GM19239 (cell line): ENCODE measurements around the gene MSANTD7.
A peak's percentile ranks its signal among the peaks of the same experiment; 100 is the strongest.
"Not testable (repeated sequence)": the region's sequence is repeated elsewhere in the genome, so short reads cannot be mapped to it uniquely, and the experiment has no call there.

Source experiments
- DNase-seq: peaks from one replicate; pipeline ENCODE4 v3.0.0; 2011; ENCODE audit warnings: low spot score; ENCODE audit not compliant: insufficient read length
- FAIRE-seq: peaks from 2 replicates; lab custom pipeline; 2011; peaks lifted over from hg19 to GRCh38; lab: Jason Lieb, UNC

The MSANTD7 gene

GRCh38 chr10:14836208-14836607 is 1.9 kb upstream of the MSANTD7 start:
- no peak for FAIRE-seq
- DNase-seq, result no peak

- DNase-seq (no peak), FAIRE-seq (peak; percentile 49)
Observed at GRCh38 chr10:14837003-14837756, 926 bp upstream of the MSANTD7 start.

DNA sequence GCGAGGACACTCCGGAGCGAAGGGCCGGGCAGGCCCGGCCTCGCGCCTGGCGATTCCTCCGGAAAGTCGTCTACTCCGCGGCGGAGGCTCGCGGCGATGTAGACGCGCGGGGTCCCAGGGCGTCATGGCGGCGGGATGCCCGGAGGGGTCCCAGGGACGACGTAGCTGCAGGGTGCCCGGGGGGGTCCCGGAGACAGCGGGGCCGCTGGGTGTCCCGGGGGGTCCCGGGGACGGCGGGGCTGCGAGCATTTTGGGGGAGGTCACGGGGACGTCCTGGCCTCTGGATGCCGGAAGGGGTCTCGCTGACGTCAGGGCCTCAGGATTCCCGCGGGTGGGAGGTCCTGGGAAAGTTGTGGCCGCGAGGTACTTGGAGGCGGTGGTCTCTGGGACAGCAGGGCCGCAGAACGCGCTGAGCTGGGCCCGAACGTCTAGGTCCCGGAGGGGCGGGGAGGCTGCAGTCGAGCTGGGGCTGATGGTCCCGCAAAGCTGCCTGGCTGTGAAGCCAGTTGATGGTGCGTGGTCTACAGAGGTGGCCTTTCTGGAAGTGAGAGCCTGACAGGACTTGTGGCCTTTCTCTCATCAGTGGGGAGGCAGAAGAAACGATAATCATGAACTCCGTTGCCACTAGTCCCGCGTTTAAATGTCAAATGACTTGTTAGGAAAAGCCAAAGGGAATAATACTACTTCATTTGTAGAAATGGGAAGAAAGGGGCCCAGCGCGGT is 637 bp downstream of the MSANTD7 start:
- DNase-seq (peak; percentile 8), FAIRE-seq (no peak)

GRCh38 chr10:14839305-14839695 is 1.2 kb downstream of the MSANTD7 start:
- FAIRE-seq, result peak; percentile 11

GRCh38 chr10:14840178-14840577 is 2.1 kb downstream of the MSANTD7 start:
- FAIRE-seq (no peak), DNase-seq (no peak)

More at GRCh38 chr10:14839305-14839695, 1.2 kb downstream of the MSANTD7 start:
- no peak for DNase-seq

- DNase-seq (no peak), FAIRE-seq (no peak)
Observed at GRCh38 chr10:14843327-14843988, 5.4 kb downstream of the MSANTD7 start.

DNA sequence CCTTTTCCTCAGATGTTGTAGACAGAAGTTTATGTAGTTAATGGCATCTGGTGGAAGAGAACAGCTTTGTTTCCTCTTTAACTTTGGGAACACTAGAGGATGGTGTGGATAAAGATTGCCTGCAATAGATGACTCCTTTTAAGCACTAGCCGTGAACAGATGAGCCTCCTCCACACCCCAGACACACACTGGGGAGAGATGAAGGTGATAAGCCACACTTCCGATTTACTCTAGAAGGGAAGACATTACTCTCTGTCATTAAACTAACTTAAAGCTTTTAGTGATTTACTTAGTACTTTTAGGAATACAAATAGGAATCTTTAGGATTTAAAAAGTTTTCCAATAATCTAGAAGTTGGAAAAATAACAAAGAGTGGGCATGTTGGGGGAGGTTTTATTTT is 6.8 kb downstream of the MSANTD7 start:
- FAIRE-seq, result no peak
- DNase-seq, result no peak

- DNase-seq (no peak), FAIRE-seq (no peak)
Observed at GRCh38 chr10:14852236-14852635, 14.1 kb downstream of the MSANTD7 start.

DNA sequence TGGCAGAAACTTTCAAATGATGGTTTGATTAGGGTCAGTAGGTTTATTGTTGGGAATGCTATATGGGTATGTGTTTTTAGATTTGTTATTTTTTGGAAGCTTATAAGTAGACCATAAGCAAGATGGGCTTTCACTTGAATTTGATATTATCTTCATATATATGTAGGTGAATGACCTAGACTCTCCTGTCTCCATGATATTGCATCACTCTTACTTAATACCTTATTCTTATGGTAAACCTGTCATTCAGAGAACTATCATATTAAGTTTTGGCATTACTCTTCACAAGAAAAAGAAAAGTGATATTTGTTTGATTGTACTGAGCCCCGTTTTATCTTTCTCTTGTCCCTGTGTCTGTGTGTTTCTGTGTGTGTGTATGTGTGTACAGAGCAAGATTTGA is 17.3 kb downstream of the MSANTD7 start:
- FAIRE-seq (no peak), DNase-seq (no peak)

DNA sequence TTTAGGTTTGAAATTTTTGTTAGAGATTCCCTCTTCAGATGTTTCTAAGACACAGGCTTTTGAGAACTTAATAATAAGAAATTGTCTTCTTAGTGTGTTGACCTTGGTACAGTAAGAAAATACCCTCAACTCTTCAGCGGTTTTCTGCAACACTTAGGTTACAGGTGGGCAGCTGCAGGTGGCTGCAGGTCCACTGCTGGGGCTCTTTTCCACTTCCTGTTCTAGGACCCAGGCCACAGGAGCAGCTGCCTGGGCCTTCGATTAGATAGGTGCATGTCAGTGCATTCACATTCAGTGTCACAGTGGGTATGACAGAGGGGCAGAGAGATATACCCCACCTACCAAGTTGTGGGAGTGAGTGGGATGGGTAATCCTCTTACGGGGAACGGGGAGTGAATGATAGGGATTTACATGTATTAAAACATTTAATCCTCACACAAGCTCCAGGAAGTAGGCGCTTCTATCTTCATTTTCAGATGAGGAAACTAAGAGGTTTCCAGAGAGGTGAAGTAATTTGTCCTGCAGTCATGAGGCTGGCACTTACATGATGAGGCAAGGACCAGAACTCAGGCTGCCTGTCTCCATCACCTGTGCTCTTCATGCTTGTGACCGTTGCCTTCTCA is 20.3 kb downstream of the MSANTD7 start:
- DNase-seq, result no peak

GRCh38 chr10:14859043-14859442 is 20.9 kb downstream of the MSANTD7 start:
- DNase-seq (no peak), FAIRE-seq (no peak)

More for the DNA sequence above, 20.3 kb downstream of the MSANTD7 start:
- FAIRE-seq, result no peak

DNA sequence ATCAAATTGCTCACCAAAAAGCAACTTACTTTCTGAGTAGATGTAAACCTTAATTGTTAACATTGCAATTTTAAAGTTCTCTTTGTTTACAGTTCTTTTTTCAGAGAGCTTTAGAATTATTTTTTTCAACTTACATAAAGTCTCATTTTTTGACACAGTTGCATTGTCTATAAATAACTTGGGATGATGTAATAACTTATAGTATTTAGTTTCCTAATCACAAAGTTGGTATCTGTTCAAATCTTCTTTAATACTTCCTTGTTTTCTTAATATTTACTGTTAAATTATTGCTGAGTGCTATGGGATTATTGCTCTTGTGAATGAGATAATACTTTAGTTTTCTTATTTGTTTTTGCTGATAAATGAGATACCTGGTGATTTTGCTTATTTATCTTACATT is 21.7 kb downstream of the MSANTD7 start:
- no peak for FAIRE-seq
- no peak for DNase-seq

GRCh38 chr10:14860791-14861190 is 22.7 kb downstream of the MSANTD7 start:
- DNase-seq (no peak), FAIRE-seq (no peak)

- not testable (repeated sequence) for FAIRE-seq, DNase-seq
Observed at GRCh38 chr10:14864466-14864865, 26.4 kb downstream of the MSANTD7 start.

DNA sequence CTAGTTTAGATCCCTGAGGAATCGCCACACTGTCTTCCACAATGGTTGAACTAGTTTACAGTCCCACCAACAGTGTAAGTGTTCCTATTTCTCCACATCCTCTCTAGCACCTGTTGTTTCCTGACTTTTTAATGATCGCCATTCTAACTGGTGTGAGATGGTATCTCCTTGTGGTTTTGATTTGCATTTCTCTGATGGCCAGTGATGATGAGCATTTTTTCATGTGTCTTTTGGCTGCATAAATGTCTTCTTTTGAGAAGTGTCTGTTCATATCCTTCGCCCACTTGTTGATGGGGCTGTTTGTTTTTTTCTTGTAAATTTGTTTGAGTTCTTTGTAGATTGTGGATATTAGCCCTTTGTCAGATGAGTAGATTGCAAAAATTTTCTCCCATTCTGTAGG is 26.8 kb downstream of the MSANTD7 start:
- not testable (repeated sequence) for DNase-seq, FAIRE-seq

GRCh38 chr10:14873090-14873760 is 35.1 kb downstream of the MSANTD7 start:
- FAIRE-seq, result no peak

DNA sequence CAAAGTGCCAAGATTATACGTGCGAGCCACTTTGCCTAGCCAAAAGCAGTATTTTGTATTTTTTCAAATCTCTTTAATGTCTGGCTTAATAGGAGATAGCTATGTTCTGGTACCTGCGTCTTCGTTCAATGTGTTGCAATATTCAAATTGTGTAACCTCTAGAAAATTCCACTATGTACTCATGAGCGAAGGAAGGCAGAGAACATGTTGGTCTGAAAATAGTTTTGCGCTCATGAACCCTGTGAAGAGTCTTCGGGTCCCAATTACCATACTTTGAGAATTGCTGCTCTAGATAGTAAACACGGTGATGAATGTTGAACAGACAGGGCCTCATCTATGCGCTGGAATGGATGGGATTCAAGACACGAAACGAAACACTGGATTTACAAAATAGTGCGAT is 37.8 kb downstream of the MSANTD7 start:
- FAIRE-seq (no peak), DNase-seq (no peak)

More at GRCh38 chr10:14873090-14873760, 35.1 kb downstream of the MSANTD7 start:
- DNase-seq, result no peak

DNA sequence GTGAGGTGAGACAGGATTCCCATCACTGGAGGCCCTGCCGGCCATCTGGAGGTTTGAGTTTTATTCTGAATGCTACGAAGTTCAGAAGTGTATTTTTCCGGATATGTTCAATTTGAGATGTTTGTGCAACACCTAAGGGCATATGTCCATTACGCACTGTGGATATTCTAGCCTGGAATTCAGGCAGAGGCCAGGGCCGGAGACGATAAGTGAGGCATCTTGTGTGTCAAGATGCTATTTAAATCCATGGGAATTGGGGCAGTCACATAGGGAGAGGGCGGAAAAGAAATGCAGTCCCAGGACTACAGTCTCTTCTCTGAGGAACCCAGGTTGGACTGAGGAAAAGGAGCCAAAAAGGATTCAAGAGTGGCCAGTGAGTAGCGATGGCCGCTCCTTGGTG is 38.7 kb downstream of the MSANTD7 start:
- peak; percentile 14 for FAIRE-seq
- DNase-seq, result no peak

GRCh38 chr10:14878266-14879123 is 40.4 kb downstream of the MSANTD7 start, which contains the start of gene SUV39H2:
SUV39H2 (plus strand) TSS chr10:14878866; CDS start chr10:14878889, 23 bp downstream.
- peak; percentile 97 for DNase-seq
- FAIRE-seq, result peak; percentile 93
